Astrocyte of the cerebellum (primary cell): ENCODE data around the gene PTPRZ1.
A peak's percentile ranks its signal among the peaks of the same experiment; 100 is the strongest.

Source experiments
- DNase-seq: peaks from one replicate; pipeline ENCODE4 v3.0.0-alpha.2; 2011; ENCODE audit warnings: low read depth
- H3K4me3 ChIP-seq: 2 replicates; pipeline ENCODE4 v1.5.1; 2011; ENCODE audit warnings: mild to moderate bottlenecking, low read depth, low read length, moderate library complexity
- CTCF ChIP-seq: IDR thresholded peaks from 2 replicates; pipeline ENCODE4 v1.5.1; 2012; ENCODE audit warnings: low read length, low read depth, moderate library complexity, mild to moderate bottlenecking; ENCODE audit errors: missing control alignments
- in situ Hi-C: cut with HindIII; loops from 2 replicates; pipeline ENCODE4 v1.10.0; 2017; ENCODE audit warnings: low sequenced_read_pairs

PTPRZ1 gene

GRCh38 chr7:121872831-121873288 is at the start of gene PTPRZ1:
Gene PTPRZ1, plus strand, starts transcription at chr7:121873161. Its CDS starts 339 bp downstream, at chr7:121873500.
- no peak for TF ChIP-seq CTCF
- in situ Hi-C loops: no loop called here
- H3K4me3 ChIP-seq: peak within 1 kb of the TSS; percentile 64
- no peak for DNase-seq

GRCh38 chr7:121824276-121824675 is 48.7 kb upstream of the PTPRZ1 start:
- DNase-seq: no peak
- in situ Hi-C loops: no loop called here
- TF ChIP-seq CTCF: no peak
- no peak overlapping the region for H3K4me3 ChIP-seq

GRCh38 chr7:121831351-121831750 is 41.6 kb upstream of the PTPRZ1 start:
- in situ Hi-C loops: no loop called here
- TF ChIP-seq CTCF: no peak
- H3K4me3 ChIP-seq: no peak overlapping the region
- DNase-seq: no peak

DNA sequence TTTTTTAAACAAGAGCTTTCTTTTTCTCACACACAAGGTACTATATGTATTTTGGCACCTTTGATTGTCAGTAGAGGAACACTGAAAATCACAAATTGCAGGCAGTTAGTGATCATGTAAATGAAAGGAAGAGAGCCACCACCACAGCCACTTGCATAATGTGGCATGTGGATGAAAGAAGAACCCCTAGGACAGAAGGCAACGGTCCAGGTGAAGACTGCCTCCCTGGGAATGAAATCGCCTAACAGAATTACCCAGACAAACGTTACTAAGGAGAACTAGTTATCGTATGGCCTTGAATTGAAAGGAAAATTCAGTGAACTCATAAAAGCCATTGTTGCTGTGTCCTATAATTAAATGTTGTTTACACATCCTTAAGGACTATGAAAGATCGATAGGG is 41.2 kb upstream of the PTPRZ1 start:
- TF ChIP-seq CTCF: no peak
- in situ Hi-C loops: no loop called here
- no peak for DNase-seq
- H3K4me3 ChIP-seq: no peak overlapping the region

GRCh38 chr7:121832347-121832746 is 40.6 kb upstream of the PTPRZ1 start:
- in situ Hi-C loops: no loop called here
- no peak for TF ChIP-seq CTCF
- no peak overlapping the region for H3K4me3 ChIP-seq
- no peak for DNase-seq

- H3K4me3 ChIP-seq: no peak overlapping the region
- DNase-seq: no peak
- in situ Hi-C loops: no loop called here
- TF ChIP-seq CTCF: no peak
Observed at GRCh38 chr7:121833991-121834390, 39.0 kb upstream of the PTPRZ1 start.

GRCh38 chr7:121837462-121837861 is 35.5 kb upstream of the PTPRZ1 start:
- no peak for TF ChIP-seq CTCF
- no peak for DNase-seq
- no peak overlapping the region for H3K4me3 ChIP-seq
- in situ Hi-C loops: no loop called here
